Measurements from ENCODE around the gene PRRT1. TPM values are rescaled to one million over a fixed set of nuclear protein-coding genes. Genes with fewer than 3 reads are reported as not detected.
A peak's percentile ranks its signal among the peaks of the same experiment; 100 is the strongest.

The PRRT1 gene
- total RNA-seq, 1 donor from 2014 or later: not detected

DNA sequence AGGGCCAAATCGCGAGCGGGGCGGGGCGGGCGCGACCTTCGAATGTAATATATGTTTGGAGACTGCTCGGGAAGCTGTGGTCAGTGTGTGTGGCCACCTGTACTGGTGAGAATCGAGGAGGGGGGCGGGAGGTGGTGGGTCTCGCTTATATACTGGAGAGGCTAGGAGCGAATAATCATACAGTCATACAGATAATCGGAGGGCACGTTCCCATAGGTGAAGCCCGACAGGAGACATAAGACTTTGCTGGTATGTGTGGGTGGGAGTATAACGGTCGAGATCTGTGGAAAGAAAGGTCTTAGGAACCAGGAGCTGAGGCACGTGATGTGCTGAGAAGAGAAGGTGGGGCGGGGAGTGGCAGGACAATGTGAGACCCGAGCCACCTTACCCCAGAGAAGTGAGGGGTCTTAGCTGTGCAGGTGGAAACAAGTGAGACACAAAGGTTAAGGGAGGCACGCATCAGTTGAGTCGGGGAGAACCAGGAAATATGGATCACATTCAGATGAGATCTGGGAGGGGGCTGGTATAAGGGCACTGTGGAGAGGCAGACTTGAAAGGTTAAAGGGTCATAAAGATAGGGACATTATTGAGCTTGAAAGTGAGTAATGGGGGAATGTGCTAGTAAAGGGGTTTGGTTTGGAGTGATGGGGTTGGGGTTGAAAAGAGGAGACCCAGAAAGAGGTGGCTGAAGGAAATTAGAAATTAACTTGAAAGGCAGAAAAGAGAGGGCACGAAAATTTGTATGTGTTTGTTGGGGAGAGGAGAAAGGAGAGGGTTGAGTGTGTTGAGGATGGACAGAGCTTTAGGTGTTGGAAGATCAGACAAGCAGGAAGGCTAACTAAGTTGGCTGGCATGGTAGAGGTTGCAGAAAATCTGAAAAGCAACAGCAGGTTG, 27.1 kb upstream of the PRRT1 start:
- H3K27ac ChIP-seq: no peak overlapping the region
- peaks cover 15% of the 10 kb centered on the region for H3K36me3 Mint-ChIP-seq
- peaks cover 24% of the 10 kb centered on the region for H3K4me1 ChIP-seq
- H3K9me3 ChIP-seq (ENCODE audit: low read depth): no peaks in the 10 kb centered on the region
- peaks cover 33% of the 10 kb centered on the region for H3K4me1 Mint-ChIP-seq
- peaks cover 26% of the 10 kb centered on the region for H3F3A ChIP-seq (ENCODE audit: low read depth)
- peak overlapping the region; percentile 99 for H3K4me3 ChIP-seq
- H3K36me3 ChIP-seq: no peaks in the 10 kb centered on the region
- H3K27me3 Mint-ChIP-seq (ENCODE audit: insufficient read depth, low read depth): peaks cover 9% of the 10 kb centered on the region
- H3K27ac Mint-ChIP-seq: peak overlapping the region; percentile 88
- TF ChIP-seq EZH2 (IDR thresholded peaks at IDR 0.05) (no peak), EZH2phosphoT487 (IDR thresholded peaks at IDR 0.05) (no peak), CTCF (IDR thresholded peaks at IDR 0.05) (no peak)
- DNase-seq (ENCODE audit: low spot score): no peak
- peaks cover 17% of the 10 kb centered on the region for H4K20me1 ChIP-seq (ENCODE audit: low read depth)
- no peaks in the 10 kb centered on the region for H3K27me3 ChIP-seq
- H3K79me2 ChIP-seq (ENCODE audit: low read depth): peaks cover 44% of the 10 kb centered on the region
- H2AFZ ChIP-seq (replicated peaks): no peak overlapping the region
- peak overlapping the region; percentile 93 for H3K4me2 ChIP-seq
- H3K9ac ChIP-seq: peak overlapping the region; percentile 43
- H3K4me3 Mint-ChIP-seq: peak overlapping the region; percentile 97
- H3K9me3 Mint-ChIP-seq: no peaks in the 10 kb centered on the region

DNA sequence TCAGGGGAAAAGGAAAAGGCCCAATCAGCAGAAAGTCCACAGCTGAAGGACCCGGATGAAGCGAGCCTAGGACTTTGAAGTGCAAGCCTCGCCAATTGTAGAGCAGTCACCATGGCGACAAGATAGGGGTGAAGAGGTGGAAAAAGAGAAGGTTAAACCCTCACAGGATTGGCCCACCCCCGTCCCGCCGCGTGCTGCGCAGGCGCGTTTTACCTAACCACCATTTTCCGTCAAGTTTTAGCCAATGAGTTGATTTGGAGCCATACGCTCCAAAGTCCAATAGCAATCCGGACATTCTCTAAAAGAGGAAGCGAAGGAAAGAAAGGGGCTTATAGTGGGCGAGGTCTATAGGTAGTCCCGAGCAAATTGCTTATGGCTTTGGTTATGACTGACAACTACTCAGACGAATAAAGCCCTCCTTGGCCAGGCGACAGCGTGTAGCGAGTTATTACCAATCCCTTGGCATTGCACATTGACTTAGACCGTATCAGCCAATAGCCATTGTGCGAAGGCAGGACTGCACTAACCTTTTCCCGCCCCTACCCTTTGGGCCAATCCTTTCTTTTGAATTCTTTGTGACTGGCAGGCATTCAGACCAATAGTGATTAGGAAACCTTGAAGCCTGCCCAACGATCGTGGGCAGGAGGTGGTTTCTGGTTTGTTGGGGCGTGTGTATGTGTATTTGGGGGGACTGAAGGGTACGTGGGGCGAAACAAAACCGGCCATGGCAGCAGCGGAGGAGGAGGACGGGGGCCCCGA, 26.2 kb upstream of the PRRT1 start, which contains the start of gene RNF5:
TSS of gene RNF5 (plus strand) at position 618 of the 759 bp plus-strand sequence. CDS start at position 725, 107 bp downstream.
- peaks cover 25% of the 10 kb centered on the region for H4K20me1 ChIP-seq (ENCODE audit: low read depth)

More for the DNA sequence above, 26.2 kb upstream of the PRRT1 start, which contains the start of gene RNF5:
- peaks cover 52% of the 10 kb centered on the region for H3K79me2 ChIP-seq (ENCODE audit: low read depth)
- no peaks in the 10 kb centered on the region for H3K9me3 ChIP-seq (ENCODE audit: low read depth)
- peaks cover 20% of the 10 kb centered on the region for H3F3A ChIP-seq (ENCODE audit: low read depth)
- DNase-seq (ENCODE audit: low spot score): peak; percentile 99
- peak within 1 kb of the TSS; percentile 99 for H3K4me3 ChIP-seq
- H3K9ac ChIP-seq: peak within 1 kb of the TSS; percentile 43
- peak within 1 kb of the TSS; percentile 93 for H3K27ac ChIP-seq
- peak within 1 kb of the TSS; percentile 93 for H3K4me2 ChIP-seq
- H3K36me3 Mint-ChIP-seq: peaks cover 13% of the 10 kb centered on the region
- H3K4me3 Mint-ChIP-seq: peak within 1 kb of the TSS; percentile 97
- H3K9me3 Mint-ChIP-seq: no peaks in the 10 kb centered on the region
- H3K4me1 ChIP-seq: peaks cover 24% of the 10 kb centered on the region
- H2AFZ ChIP-seq (replicated peaks): peak within 1 kb of the TSS; percentile 42
- H3K27ac Mint-ChIP-seq: peak within 1 kb of the TSS; percentile 90
- TF ChIP-seq EZH2 (IDR thresholded peaks at IDR 0.05): no peak
- no peak for TF ChIP-seq CTCF (IDR thresholded peaks at IDR 0.05)
- TF ChIP-seq EZH2phosphoT487 (IDR thresholded peaks at IDR 0.05): no peak
- H3K36me3 ChIP-seq: no peaks in the 10 kb centered on the region
- no peaks in the 10 kb centered on the region for H3K27me3 ChIP-seq
- H3K4me1 Mint-ChIP-seq: peaks cover 38% of the 10 kb centered on the region
- H3K27me3 Mint-ChIP-seq (ENCODE audit: insufficient read depth, low read depth): peaks cover 9% of the 10 kb centered on the region
